Activated naive CD8-positive, alpha-beta T cell treated with anti-CD3 and anti-CD28 coated beads, Interleukin-2, amount 50 U/mL, for 24 hours (primary cell): Measurements from ENCODE around the gene SCRT2.
"Not testable (repeated sequence)": the region's sequence is repeated elsewhere in the genome, so short reads cannot be mapped to it uniquely, and the experiment has no call there.

Source experiments
- ATAC-seq: fragments of 150-1000 bp; cut with Tn5 transposase; one replicate; pipeline ENCODE4 v1.10.0; 2021
- DNase-seq: peaks from one replicate; pipeline ENCODE4 v3.0.0; 2021
- H3K27ac Mint-ChIP-seq: one replicate; pipeline ENCODE4 v1.8.0; 2021; ENCODE audit warnings: mild to moderate bottlenecking, mixed read lengths
- H3K27me3 Mint-ChIP-seq: one replicate; pipeline ENCODE4 v1.8.0; 2021; ENCODE audit warnings: mixed read lengths
- H3K36me3 Mint-ChIP-seq: one replicate; pipeline ENCODE4 v1.8.0; 2021; ENCODE audit warnings: low read depth, mixed read lengths
- H3K4me1 Mint-ChIP-seq: one replicate; pipeline ENCODE4 v1.8.0; 2021; ENCODE audit warnings: mixed read lengths
- H3K4me3 Mint-ChIP-seq: one replicate; pipeline ENCODE4 v1.8.0; 2021; ENCODE audit warnings: mild to moderate bottlenecking, moderate library complexity, mixed read lengths
- H3K9me3 Mint-ChIP-seq: one replicate; pipeline ENCODE4 v1.8.0; 2021; ENCODE audit warnings: mixed read lengths

Gene SCRT2

DNA sequence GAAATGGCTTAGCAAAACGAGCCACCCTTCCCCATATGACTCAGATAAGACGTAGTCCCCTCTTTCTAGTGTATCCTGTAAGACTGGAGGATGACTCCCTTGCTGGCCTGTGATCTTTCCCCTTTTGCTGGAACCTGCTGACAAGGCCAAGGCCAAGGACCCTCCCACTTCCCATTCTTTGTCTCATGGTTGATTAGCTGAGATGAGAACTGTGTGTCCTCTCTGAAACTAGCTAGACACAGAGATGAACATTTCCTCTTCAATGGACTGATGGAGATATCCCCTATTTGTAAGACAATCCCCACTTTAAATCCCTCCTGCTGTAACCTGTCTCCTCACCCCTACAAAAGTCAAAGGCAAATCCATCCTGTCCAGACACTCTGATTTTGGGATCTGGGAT is 33.4 kb upstream of the SCRT2 start:
- peaks cover 7% of the 10 kb centered on the region for H3K9me3 Mint-ChIP-seq
- DNase-seq, result no peak
- H3K27ac Mint-ChIP-seq, result no peak overlapping the region
- H3K4me3 Mint-ChIP-seq, result no peak overlapping the region
- H3K27me3 Mint-ChIP-seq, result peaks cover 40% of the 10 kb centered on the region
- peaks cover 1% of the 10 kb centered on the region for H3K4me1 Mint-ChIP-seq
- no peaks in the 10 kb centered on the region for H3K36me3 Mint-ChIP-seq
- no peak for ATAC-seq

DNA sequence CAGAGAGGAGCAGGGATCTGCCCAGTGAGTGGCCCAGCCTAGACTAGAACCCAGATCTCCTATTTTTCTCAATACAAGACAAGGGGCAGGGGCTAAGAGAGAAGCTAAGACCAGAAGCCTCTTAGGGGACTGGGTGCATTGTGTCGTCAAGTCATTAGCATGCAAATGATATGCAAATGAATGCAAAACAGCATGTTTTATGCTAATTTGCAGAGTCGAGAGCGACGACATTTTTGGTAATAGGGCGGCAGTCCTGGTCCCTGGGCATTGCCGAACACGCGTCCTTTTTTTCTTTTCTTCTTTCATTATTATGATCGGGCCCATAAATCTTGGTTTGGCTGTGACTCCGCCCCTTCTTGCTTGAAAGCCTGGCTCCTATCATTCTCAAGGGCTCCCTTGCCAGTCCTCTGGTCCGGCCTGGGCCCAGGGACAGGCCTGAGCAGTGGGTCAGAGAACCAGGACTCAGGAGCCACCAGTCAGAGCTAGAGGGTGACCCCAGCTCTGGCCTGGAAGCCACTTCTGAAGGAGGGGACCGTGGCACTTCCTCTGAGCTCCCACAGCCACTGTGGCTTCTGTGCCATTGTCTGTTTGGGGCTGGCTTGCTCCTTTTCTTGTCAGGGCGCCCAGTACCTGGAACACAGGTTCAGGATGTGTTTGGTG is 32.0 kb upstream of the SCRT2 start:
- Mint-ChIP-seq H3K27me3 (peaks cover 36% of the 10 kb centered on the region), H3K36me3 (no peaks in the 10 kb centered on the region)
- DNase-seq, result no peak

DNA sequence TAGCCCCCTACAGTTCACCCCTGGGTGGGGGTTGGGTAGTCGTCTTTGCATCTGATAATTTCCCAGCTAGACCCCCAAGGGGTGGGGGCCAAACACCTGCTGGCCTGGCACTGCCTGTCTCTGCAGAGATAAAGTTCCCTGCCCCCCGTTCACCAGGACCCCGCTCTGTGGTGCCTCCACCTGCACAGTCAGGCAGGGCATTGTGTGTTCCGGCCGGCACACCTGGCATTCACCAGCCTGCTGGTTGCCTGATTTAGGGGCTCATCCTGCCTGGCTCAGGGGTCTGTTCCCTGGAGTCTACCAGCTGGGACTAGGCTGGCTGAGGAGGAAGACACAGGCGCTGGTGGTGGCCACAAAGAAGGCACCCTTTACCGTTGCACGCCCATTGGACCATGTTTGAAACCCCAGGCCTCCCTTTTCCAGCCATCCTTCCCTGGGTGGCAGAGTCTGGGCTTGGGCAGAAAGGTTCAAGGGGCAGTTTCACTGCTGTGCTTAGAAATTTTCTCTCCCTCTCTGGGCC is 30.8 kb upstream of the SCRT2 start:
- no peak overlapping the region for H3K27ac Mint-ChIP-seq
- H3K27me3 Mint-ChIP-seq, result peaks cover 28% of the 10 kb centered on the region
- no peak overlapping the region for H3K4me3 Mint-ChIP-seq
- H3K4me1 Mint-ChIP-seq, result peaks cover 1% of the 10 kb centered on the region
- H3K36me3 Mint-ChIP-seq, result no peaks in the 10 kb centered on the region
- DNase-seq, result no peak
- H3K9me3 Mint-ChIP-seq, result no peaks in the 10 kb centered on the region
- ATAC-seq, result no peak

More for the DNA sequence above, 32.0 kb upstream of the SCRT2 start:
- Mint-ChIP-seq H3K4me1 (peaks cover 1% of the 10 kb centered on the region), H3K9me3 (no peaks in the 10 kb centered on the region), H3K27ac (no peak overlapping the region), H3K4me3 (no peak overlapping the region)
- no peak for ATAC-seq

DNA sequence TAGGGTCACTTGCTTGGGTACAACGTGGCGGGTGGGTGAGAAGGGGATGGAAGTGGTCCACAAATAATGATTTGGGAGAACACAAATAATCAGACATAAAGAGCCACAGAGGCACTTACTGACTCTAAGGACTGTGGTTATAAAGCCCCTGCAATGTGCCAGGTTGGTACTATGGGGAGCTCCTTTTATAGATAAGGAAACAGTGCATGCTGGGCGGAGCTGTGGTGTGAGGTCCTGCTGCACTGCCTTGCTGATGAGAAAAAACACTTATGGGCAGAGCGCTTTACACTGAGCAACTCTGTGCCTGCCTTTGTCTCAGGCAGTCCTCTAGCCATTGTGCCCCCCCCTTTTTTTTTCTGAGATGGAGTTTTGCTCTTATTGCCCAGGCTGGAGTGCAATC is 29.1 kb upstream of the SCRT2 start:
- Mint-ChIP-seq H3K27ac (no peak overlapping the region), H3K4me3 (no peak overlapping the region), H3K9me3 (no peaks in the 10 kb centered on the region), H3K36me3 (no peaks in the 10 kb centered on the region), H3K27me3 (peaks cover 18% of the 10 kb centered on the region), H3K4me1 (peaks cover 1% of the 10 kb centered on the region)
- no peak for DNase-seq
- ATAC-seq, result no peak

DNA sequence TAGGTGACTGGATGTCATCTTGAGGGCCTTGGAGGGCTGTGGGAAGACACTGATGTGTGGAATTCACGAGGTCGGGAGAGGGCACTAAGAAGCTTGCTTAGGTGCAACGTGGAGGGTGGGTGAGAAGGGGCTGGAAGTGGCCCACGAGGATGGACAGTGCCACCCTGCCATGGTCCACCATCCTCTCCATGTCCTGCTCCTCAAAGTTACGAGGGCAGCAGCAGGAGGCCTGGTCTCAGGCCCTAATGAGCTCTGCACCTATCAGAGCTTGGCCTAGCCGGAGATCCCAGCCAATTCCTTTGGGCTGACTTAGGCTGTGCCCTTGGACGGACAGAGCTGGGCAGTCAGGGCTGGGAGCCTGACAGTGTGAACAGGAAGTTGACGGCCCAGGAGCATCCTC is 27.8 kb upstream of the SCRT2 start:
- Mint-ChIP-seq H3K27me3 (peaks cover 9% of the 10 kb centered on the region), H3K27ac (no peak overlapping the region), H3K4me3 (no peak overlapping the region), H3K36me3 (no peaks in the 10 kb centered on the region), H3K4me1 (no peaks in the 10 kb centered on the region), H3K9me3 (no peaks in the 10 kb centered on the region)
- DNase-seq (no peak), ATAC-seq (no peak)

DNA sequence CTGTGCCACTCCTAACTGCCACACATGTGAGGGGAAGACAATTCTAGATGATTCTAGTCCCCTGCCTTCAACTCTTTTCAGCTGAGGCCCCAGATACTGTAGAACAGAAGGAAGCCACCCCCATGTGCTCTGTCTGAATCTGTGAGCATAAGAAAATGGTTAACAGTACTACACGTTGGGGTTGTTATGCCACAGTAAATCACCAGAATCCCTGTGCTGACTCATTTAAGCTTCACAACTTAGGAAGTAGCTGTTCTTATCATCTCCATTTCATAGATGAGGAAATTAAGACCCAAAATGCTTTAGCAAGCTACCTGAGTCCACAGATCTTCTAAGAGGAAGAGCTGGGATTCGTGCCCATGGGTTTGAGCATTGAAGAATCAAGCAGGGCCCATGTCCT is 27.4 kb upstream of the SCRT2 start:
- H3K4me1 Mint-ChIP-seq, result no peaks in the 10 kb centered on the region
- peaks cover 11% of the 10 kb centered on the region for H3K27me3 Mint-ChIP-seq
- H3K27ac Mint-ChIP-seq, result no peak overlapping the region
- H3K4me3 Mint-ChIP-seq, result no peak overlapping the region
- no peaks in the 10 kb centered on the region for H3K9me3 Mint-ChIP-seq
- no peaks in the 10 kb centered on the region for H3K36me3 Mint-ChIP-seq
- no peak for DNase-seq
- no peak for ATAC-seq

DNA sequence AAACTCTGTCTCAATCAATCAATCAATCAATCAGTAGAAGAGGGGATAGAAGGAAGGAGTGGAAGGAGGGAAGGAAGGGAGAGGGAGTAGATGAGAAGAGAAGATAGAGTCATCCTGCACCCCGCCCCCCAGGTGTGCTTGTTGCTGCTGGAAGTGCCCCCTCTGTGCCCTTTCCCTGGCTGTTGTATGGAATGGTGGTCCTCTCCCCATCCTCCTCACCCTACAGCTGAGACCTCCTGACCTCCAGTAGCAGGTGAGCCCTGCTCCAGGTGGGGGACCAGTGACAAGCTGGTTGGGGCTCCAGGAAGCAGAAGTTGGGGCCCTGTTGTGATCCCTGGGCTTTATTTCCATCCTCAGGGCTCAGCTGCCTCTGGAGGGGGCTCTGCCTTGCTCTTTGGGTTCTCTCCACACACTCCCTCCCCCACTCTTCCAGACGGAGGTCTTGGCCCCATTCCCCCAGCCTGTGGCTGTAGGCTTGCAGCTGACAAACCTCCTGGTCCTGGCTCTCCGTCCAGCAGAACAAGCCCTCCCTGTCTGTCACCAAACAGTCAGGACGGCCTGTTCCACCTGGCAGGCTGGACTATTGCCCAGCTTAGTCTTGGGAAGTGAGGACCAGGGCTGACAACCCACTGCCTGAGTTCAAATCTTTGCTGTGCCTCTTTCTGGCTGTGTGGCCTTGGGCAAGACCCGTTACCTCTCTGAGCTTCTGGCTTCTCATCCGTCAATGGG is 26.0 kb upstream of the SCRT2 start:
- Mint-ChIP-seq H3K27me3 (peaks cover 6% of the 10 kb centered on the region), H3K36me3 (no peaks in the 10 kb centered on the region), H3K4me3 (no peak overlapping the region), H3K4me1 (no peaks in the 10 kb centered on the region), H3K9me3 (no peaks in the 10 kb centered on the region), H3K27ac (no peak overlapping the region)
- DNase-seq (no peak), ATAC-seq (no peak)

DNA sequence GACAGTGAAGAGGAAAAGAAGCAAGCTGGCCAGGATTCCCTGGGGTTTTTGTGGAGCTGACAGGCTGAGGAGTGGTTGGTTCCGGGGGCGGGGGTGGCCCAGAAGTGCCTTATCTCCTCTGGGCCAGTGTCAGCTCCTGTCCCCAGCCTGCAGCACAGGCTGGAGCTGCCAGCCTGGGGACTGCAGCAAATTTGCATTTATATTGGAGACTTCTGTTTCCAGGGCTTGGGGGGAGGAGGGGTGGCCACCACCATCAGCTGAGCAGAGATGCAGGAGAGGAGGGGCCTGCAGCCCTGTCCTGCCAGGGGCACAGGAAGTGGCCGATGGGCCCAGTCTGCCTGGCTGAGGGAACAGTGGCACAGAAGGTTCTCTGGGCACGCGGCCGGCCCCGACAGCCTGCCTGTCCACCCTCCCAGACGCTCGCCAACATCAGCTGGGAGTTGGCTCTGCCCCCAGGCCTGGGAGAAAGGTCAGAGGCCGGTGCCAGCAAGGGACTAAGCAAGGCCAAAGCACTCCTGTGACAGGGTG is 24.3 kb upstream of the SCRT2 start:
- no peak for DNase-seq
- Mint-ChIP-seq H3K9me3 (no peaks in the 10 kb centered on the region), H3K4me1 (no peaks in the 10 kb centered on the region), H3K4me3 (no peak overlapping the region), H3K27me3 (peaks cover 2% of the 10 kb centered on the region), H3K36me3 (no peaks in the 10 kb centered on the region), H3K27ac (no peak overlapping the region)
- no peak for ATAC-seq

DNA sequence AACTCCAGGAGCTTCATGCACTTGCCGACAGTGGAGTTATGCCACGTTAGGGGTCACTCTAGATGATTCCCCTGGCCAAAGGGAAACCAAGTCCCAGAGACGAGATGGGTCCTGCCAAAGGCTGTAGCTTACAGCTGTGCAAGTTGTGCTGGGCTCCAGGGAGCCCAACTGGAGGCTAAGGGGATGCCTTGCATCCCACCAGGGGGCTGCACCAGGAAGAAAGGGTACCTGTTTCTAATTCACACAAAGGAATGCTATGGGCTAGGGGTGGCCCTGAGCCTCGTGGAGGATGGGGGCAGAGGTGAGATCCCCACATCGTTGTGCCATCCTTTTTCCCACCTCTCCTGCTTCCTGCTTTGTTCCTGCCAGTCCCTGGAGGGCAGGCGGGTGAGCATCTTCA is 23.7 kb upstream of the SCRT2 start:
- Mint-ChIP-seq H3K36me3 (no peaks in the 10 kb centered on the region), H3K4me1 (no peaks in the 10 kb centered on the region), H3K9me3 (no peaks in the 10 kb centered on the region), H3K27ac (no peak overlapping the region), H3K27me3 (peaks cover 2% of the 10 kb centered on the region), H3K4me3 (no peak overlapping the region)
- DNase-seq (no peak), ATAC-seq (no peak)

DNA sequence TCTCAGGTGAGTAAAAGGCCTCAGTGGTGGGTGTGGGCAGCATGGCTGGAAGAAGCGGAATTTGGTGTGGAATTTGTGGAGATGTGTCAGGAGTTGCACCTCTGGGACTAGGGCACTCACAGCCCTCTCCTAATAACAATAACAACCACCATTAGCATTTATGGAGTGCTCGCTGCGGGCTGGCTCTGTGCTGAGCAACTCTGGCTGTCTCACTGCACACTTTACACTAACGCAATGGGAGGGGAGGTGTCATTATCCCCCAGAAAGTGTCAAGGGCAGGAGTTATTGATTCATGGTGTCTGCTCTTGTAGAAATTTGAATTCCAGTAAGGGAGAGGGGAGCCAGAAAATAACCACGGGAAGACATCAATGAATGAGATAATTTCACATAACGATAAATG is 22.7 kb upstream of the SCRT2 start:
- no peaks in the 10 kb centered on the region for H3K9me3 Mint-ChIP-seq
- H3K27ac Mint-ChIP-seq, result no peak overlapping the region
- H3K4me1 Mint-ChIP-seq, result no peaks in the 10 kb centered on the region
- H3K27me3 Mint-ChIP-seq, result peaks cover 2% of the 10 kb centered on the region
- no peaks in the 10 kb centered on the region for H3K36me3 Mint-ChIP-seq
- no peak overlapping the region for H3K4me3 Mint-ChIP-seq
- no peak for DNase-seq
- no peak for ATAC-seq

DNA sequence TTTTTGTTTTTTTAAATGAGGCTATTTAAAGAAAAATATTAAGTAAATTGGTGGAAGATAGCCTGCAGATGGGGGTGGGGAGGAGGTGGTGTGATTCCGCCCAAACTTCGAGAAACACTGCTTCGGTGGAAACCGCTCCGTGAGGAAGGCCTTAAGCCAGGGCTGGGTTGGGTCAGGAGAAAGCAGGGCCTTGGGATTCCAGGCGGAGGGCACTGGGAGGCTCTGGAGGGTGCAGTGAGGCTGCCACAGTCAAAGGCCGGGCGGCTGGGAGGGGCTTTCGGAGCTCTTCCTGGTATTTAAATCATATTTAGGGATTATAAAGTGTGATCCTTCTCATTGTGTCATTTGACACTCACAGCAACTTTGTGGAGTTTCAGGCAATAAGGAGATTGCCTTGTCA is 22.2 kb upstream of the SCRT2 start:
- H3K27ac Mint-ChIP-seq, result no peak overlapping the region
- ATAC-seq, result no peak
- no peaks in the 10 kb centered on the region for H3K9me3 Mint-ChIP-seq
- peaks cover 2% of the 10 kb centered on the region for H3K27me3 Mint-ChIP-seq
- no peak for DNase-seq
- no peaks in the 10 kb centered on the region for H3K4me1 Mint-ChIP-seq
- H3K4me3 Mint-ChIP-seq, result no peak overlapping the region
- H3K36me3 Mint-ChIP-seq, result no peaks in the 10 kb centered on the region

DNA sequence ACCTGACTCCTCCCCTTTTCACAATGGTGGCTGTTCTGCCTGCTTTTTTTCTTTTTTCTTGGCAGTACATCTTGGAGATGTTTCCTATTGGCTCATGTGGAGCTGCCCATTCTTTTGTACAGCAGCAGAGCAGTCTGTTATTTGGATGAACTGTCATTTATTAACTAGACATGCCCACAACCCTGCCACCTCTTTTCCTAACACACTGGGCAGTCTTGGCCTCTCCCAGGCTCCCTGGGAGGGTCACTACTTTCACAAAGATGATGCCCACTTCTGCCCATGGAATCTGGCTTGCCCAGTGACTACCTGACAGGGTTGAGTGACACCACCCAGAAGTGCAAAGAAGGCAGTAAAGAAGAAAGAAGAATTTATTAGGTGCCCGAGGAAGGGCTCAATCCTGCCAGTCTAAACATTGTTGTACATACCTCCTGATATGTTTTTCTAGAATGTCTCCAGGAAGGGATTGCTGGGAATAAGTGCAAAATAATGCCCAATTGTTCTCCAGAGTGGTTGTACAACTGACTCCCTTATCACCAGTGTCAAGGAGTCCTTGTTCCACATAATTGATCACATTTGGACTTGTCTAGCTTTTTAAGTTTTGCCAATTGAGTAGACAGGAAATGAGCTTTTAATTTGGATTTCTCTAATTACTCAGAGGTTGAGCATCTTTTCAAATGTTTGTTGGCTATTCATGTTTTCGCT is 19.7 kb upstream of the SCRT2 start:
- no peaks in the 10 kb centered on the region for H3K9me3 Mint-ChIP-seq
- no peak overlapping the region for H3K27ac Mint-ChIP-seq
- H3K4me1 Mint-ChIP-seq, result no peaks in the 10 kb centered on the region
- no peak for ATAC-seq
- no peak for DNase-seq
- H3K27me3 Mint-ChIP-seq, result peaks cover 2% of the 10 kb centered on the region
- H3K4me3 Mint-ChIP-seq, result no peak overlapping the region
- H3K36me3 Mint-ChIP-seq, result no peaks in the 10 kb centered on the region

DNA sequence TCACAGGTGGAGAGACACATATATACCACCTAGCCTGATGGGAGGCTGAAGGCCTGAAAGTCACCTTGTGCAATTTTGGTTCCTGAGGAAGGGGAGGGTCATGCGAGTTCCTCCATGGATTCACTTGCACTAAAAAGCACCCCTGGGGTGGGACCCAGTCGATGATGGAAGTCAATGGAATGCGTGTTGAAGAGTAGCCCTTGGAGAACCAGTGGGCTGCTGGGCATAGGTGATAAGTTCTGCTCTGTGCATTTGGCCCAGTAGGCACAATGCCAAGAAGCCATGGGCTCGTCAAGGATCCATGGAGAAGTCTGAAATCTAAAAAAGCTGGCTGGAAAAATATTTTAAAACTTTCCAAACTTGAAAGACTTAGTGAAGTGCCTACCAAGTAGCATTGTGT is 18.9 kb upstream of the SCRT2 start:
- Mint-ChIP-seq H3K9me3 (no peaks in the 10 kb centered on the region), H3K4me3 (no peak overlapping the region), H3K27ac (no peak overlapping the region), H3K4me1 (no peaks in the 10 kb centered on the region), H3K27me3 (peaks cover 2% of the 10 kb centered on the region), H3K36me3 (no peaks in the 10 kb centered on the region)
- DNase-seq, result no peak
- ATAC-seq, result no peak

DNA sequence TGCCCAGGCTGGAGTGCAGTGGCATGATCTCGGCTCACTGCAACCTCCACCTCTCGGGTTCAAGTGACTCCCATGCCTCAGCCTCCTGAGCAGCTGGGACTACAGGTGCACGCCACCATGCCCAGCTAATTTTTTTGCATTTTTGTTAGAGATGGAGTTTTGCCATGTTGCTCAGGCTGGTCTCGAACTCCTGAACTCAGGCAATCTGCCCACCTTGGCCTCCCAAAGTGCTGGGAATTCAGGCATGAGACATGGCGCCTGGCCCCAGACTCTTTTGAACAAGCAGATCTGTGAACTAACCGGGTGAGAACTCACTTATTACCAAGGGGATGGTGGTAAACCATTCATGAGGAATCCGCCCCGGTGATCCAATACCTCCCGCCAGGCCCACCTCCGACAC is 18.2 kb upstream of the SCRT2 start:
- not testable (repeated sequence) for DNase-seq

DNA sequence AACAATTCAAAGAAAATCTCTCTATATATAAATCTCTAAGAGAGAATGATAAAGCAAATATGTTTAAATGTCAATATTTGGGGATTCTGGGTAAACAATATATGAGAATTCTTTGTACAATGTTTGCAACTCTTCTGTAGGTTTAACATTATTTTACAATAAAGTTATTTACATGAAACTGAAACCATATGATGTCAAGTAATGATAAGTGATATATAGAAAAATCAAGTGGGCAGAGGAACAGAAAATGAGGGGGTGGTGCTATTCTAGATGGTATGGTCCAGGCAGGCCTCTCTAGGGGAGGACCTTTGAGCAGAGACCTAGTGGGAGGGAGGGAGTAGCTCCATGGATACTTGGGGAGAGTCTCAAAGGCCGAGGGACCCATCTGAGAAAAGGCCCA is 16.4 kb upstream of the SCRT2 start:
- no peak overlapping the region for H3K27ac Mint-ChIP-seq
- no peak for ATAC-seq
- DNase-seq, result no peak
- peaks cover 13% of the 10 kb centered on the region for H3K27me3 Mint-ChIP-seq
- no peaks in the 10 kb centered on the region for H3K9me3 Mint-ChIP-seq
- no peak overlapping the region for H3K4me3 Mint-ChIP-seq
- no peaks in the 10 kb centered on the region for H3K36me3 Mint-ChIP-seq
- H3K4me1 Mint-ChIP-seq, result no peaks in the 10 kb centered on the region

More for the DNA sequence above, 18.2 kb upstream of the SCRT2 start:
- not testable (repeated sequence) for H3K4me3 Mint-ChIP-seq, H3K9me3 Mint-ChIP-seq, H3K27ac Mint-ChIP-seq, H3K27me3 Mint-ChIP-seq, H3K4me1 Mint-ChIP-seq, ATAC-seq, H3K36me3 Mint-ChIP-seq
